ENCODE results near the gene ING1. TPM values are rescaled to one million over a fixed set of nuclear protein-coding genes. Genes with fewer than 3 reads are reported as not detected.
"Not testable (repeated sequence)": the region's sequence is repeated elsewhere in the genome, so short reads cannot be mapped to it uniquely, and the experiment has no call there.

ING1 gene
- total RNA-seq, 2 donors from 2014 or later, result 23.2 to 23.6 TPM

DNA sequence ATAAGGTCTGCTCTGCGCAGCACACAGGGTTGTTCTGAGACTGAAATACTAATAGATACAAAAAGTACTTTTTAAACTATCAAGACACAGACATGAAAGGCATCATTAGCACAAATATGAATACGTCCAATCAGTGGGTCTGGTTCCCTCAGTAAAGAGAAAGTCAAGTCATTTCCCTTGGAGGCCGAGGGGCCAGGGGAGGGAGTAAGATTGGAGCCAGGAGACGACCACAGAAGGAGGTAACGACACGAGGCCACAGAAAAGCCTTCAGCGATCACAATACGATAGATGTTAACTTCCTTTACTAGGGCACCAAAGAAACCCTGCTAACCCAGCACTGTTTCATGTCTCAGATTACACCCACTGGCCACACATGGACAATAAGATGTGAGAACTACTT lies 12.9 kb upstream of the ING1 start:
- Histone ChIP-seq H3K4me3 (ENCODE audit: low read length) (no peak overlapping the region), H3K27ac (ENCODE audit: low read depth, low read length) (no peak overlapping the region), H3K4me1 (ENCODE audit: control insufficient read depth, insufficient read depth, low read length) (peaks cover 4% of the 10 kb centered on the region), H3K36me3 (ENCODE audit: control insufficient read depth, insufficient read depth, low read length) (peaks cover 58% of the 10 kb centered on the region), H3K9ac (ENCODE audit: extremely low read depth, low read length, poor library complexity, severe bottlenecking) (no peak overlapping the region), H3K27me3 (ENCODE audit: control insufficient read depth, insufficient read depth, low read length, poor library complexity, severe bottlenecking) (no peaks in the 10 kb centered on the region), H3K9me3 (ENCODE audit: control insufficient read depth, low read length) (no peaks in the 10 kb centered on the region)
- no peak for DNase-seq
- Mint-ChIP-seq H3K27me3 (ENCODE audit: insufficient read depth) (no peaks in the 10 kb centered on the region), H3K9me3 (no peaks in the 10 kb centered on the region), H3K4me3 (no peak overlapping the region), H3K36me3 (ENCODE audit: low read depth) (peaks cover 57% of the 10 kb centered on the region), H3K4me1 (peaks cover 24% of the 10 kb centered on the region), H3K27ac (no peak overlapping the region)
- TF ChIP-seq, protein P1, sequence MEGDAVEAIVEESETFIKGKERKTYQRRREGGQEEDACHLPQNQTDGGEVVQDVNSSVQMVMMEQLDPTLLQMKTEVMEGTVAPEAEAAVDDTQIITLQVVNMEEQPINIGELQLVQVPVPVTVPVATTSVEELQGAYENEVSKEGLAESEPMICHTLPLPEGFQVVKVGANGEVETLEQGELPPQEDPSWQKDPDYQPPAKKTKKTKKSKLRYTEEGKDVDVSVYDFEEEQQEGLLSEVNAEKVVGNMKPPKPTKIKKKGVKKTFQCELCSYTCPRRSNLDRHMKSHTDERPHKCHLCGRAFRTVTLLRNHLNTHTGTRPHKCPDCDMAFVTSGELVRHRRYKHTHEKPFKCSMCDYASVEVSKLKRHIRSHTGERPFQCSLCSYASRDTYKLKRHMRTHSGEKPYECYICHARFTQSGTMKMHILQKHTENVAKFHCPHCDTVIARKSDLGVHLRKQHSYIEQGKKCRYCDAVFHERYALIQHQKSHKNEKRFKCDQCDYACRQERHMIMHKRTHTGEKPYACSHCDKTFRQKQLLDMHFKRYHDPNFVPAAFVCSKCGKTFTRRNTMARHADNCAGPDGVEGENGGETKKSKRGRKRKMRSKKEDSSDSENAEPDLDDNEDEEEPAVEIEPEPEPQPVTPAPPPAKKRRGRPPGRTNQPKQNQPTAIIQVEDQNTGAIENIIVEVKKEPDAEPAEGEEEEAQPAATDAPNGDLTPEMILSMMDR (conservative IDR thresholded peaks at IDR 0.05), result no peak
- 80 to 83% methylated on average over 7 to 8 of the region's 8 CpGs for WGBS, 2 experiments (ENCODE audit: insufficient coverage in 1 of 2, insufficient read length in 1 of 2)

DNA sequence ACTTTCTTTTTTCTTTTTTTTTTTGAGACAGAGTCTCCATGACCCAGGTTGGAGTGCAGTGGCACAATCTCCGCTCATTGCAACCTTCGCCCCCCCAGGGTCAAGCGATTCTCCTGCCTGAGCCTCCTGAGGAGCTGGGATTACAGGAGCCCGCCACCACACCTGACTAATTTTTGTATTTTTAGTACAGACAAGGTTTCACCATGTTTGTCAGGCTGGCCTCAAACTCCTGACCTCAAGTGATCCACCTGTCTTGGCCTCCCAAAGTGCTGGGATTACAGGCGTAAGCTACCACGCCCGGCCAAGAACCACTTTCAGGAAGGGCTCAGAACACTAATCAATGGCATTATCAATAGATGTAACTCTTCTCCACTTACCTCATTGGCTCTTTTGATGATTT lies 12.4 kb upstream of the ING1 start:
- H3K4me3 Mint-ChIP-seq; H3K4me3 ChIP-seq (ENCODE audit: low read length); H3K27ac ChIP-seq (ENCODE audit: low read depth, low read length); H3K4me1 ChIP-seq (ENCODE audit: control insufficient read depth, insufficient read depth, low read length); DNase-seq; H3K27me3 ChIP-seq (ENCODE audit: control insufficient read depth, insufficient read depth, low read length, poor library complexity, severe bottlenecking); H3K27ac Mint-ChIP-seq; H3K9me3 ChIP-seq (ENCODE audit: control insufficient read depth, low read length); H3K9me3 Mint-ChIP-seq; H3K9ac ChIP-seq (ENCODE audit: extremely low read depth, low read length, poor library complexity, severe bottlenecking); H3K27me3 Mint-ChIP-seq (ENCODE audit: insufficient read depth): not testable (repeated sequence)
- peaks cover 24% of the 10 kb centered on the region for H3K4me1 Mint-ChIP-seq
- peaks cover 54% of the 10 kb centered on the region for H3K36me3 Mint-ChIP-seq (ENCODE audit: low read depth)
- peaks cover 58% of the 10 kb centered on the region for H3K36me3 ChIP-seq (ENCODE audit: control insufficient read depth, insufficient read depth, low read length)
- WGBS, 2 experiments (ENCODE audit: insufficient coverage in 1 of 2, insufficient read length in 1 of 2), result 87 to 96% methylated on average over 6 to 7 of the region's 7 CpGs

DNA sequence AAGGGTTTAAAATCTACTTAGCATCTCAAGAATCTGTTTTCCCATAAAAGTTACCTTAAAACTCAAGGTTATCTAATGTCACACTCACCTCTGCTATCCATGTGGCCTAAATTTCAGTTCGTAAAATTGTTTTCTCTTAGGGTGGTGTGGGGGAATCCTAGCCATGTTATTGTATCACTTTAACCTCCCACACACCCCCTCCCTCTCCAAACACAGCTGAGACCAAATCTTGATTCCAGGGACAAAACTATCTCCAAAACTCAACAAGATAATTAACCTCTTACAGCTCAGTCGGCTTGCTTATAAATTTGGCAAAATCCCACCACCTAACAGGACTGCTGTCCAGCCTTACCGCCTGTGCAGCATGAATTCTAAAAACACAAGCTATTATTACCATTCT lies 11.4 kb upstream of the ING1 start:
- H3K27ac ChIP-seq (ENCODE audit: low read depth, low read length), result no peak overlapping the region
- H3K27ac Mint-ChIP-seq, result peak overlapping the region; percentile 58
- 78% methylated on average over 2 of the region's 3 CpGs; no CpG with 5 or more reads in 1 of the 2 experiments for WGBS, 2 experiments (ENCODE audit: insufficient coverage in 1 of 2, insufficient read length in 1 of 2)

More for the DNA sequence above, 11.4 kb upstream of the ING1 start:
- no peaks in the 10 kb centered on the region for H3K27me3 ChIP-seq (ENCODE audit: control insufficient read depth, insufficient read depth, low read length, poor library complexity, severe bottlenecking)
- Mint-ChIP-seq H3K9me3 (no peaks in the 10 kb centered on the region), H3K4me3 (peak overlapping the region; percentile 13), H3K27me3 (ENCODE audit: insufficient read depth) (no peaks in the 10 kb centered on the region), H3K36me3 (ENCODE audit: low read depth) (peaks cover 44% of the 10 kb centered on the region), H3K4me1 (peaks cover 25% of the 10 kb centered on the region)
- H3K36me3 ChIP-seq (ENCODE audit: control insufficient read depth, insufficient read depth, low read length), result peaks cover 50% of the 10 kb centered on the region
- no peaks in the 10 kb centered on the region for H3K9me3 ChIP-seq (ENCODE audit: control insufficient read depth, low read length)
- TF ChIP-seq, protein P1 (conservative IDR thresholded peaks at IDR 0.05), result no peak
- H3K9ac ChIP-seq (ENCODE audit: extremely low read depth, low read length, poor library complexity, severe bottlenecking), result no peak overlapping the region
- DNase-seq, result no peak
- H3K4me1 ChIP-seq (ENCODE audit: control insufficient read depth, insufficient read depth, low read length), result peaks cover 4% of the 10 kb centered on the region
- H3K4me3 ChIP-seq (ENCODE audit: low read length), result peak overlapping the region; percentile 11
